Activated T-helper 1 cell treated with anti-CD3 and anti-CD28 coated beads, Interleukin-12 subunit alpha, Interleukin-12 subunit beta, Interleukin-2, Interleukin-4 antibody, amounts not matched to agents 30 ng/mL and 10 ng/mL and 1 ng/mL, durations not matched to agents 14 hours and 24 hours and 36 hours (primary cell): ENCODE data around the gene LCE6A. TPM values are rescaled to one million over a fixed set of nuclear protein-coding genes. Genes with fewer than 3 reads are reported as not detected.

Experiments used
- DNase-seq: peaks from one replicate; pipeline ENCODE4 v3.0.0; 2021; ENCODE audit warnings: low spot score
- H3K27ac Mint-ChIP-seq: one replicate; pipeline ENCODE4 v1.8.0; 2021; ENCODE audit warnings: mild to moderate bottlenecking, mixed read lengths
- H3K27me3 Mint-ChIP-seq: one replicate; pipeline ENCODE4 v1.8.0; 2022; ENCODE audit warnings: mild to moderate bottlenecking, moderate library complexity, mixed read lengths; ENCODE audit not compliant: insufficient read depth
- H3K36me3 Mint-ChIP-seq: one replicate; pipeline ENCODE4 v1.8.0; 2021; ENCODE audit warnings: low read depth, mixed read lengths
- H3K4me1 Mint-ChIP-seq: one replicate; pipeline ENCODE4 v1.8.0; 2021; ENCODE audit warnings: low read depth, mixed read lengths
- H3K4me3 Mint-ChIP-seq: one replicate; pipeline ENCODE4 v1.8.0; 2021; ENCODE audit warnings: mild to moderate bottlenecking, moderate library complexity, mixed read lengths
- H3K9me3 Mint-ChIP-seq: one replicate; pipeline ENCODE4 v1.8.0; 2021; ENCODE audit warnings: mixed read lengths
- intact Hi-C: fragments of 100-400 bp; cut with micrococcal nuclease; formaldehyde crosslinking; loops from one replicate; pipeline ENCODE4 v1.15.1; 2024
- total RNA-seq: library from RNA; stranded (reverse); gene quantifications from 2 replicates; pipeline ENCODE4 v1.2.3, GENCODE V29; 2022

LCE6A gene
- total RNA-seq, result not detected in 2 replicates

DNA sequence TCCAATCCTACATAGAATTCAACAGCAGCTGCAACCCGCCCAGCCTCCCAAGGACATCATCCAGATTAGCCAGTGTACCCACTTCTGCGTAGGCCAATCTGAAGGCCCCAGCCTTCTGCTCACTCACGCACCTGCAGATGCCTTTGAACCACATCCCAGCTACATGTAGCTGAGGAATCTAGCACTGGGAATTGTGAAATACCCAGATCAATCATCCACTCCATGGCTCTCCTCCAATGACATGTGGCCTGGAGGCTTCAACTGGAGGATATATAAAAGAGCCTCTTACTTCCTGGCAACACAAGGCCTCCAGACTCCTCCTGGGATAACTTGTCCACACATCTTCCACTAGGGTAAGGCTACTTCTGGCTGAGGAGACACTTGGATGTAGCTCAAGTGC is at the start of gene LCE6A:
Gene LCE6A, plus strand, starts transcription at position 301 of the 400 bp plus-strand sequence. CDS start 665 bp downstream, outside the sequence.
- Mint-ChIP-seq H3K36me3 (no peaks in the 10 kb centered on the region), H3K4me3 (no peak within 1 kb of the TSS), H3K27me3 (peaks cover 10% of the 10 kb centered on the region), H3K9me3 (no peaks in the 10 kb centered on the region), H3K27ac (no peak within 1 kb of the TSS), H3K4me1 (no peaks in the 10 kb centered on the region)
- no peak for DNase-seq
- intact Hi-C loops, result no loop called here

GRCh38 chr1:152795686-152796085 is 47.0 kb upstream of the LCE6A start:
- no peaks in the 10 kb centered on the region for H3K36me3 Mint-ChIP-seq
- peaks cover 2% of the 10 kb centered on the region for H3K27me3 Mint-ChIP-seq
- H3K4me1 Mint-ChIP-seq, result no peaks in the 10 kb centered on the region
- H3K9me3 Mint-ChIP-seq, result no peaks in the 10 kb centered on the region
- DNase-seq, result no peak
- intact Hi-C loops, result no loop called here
- H3K4me3 Mint-ChIP-seq, result no peak overlapping the region
- H3K27ac Mint-ChIP-seq, result no peak overlapping the region

DNA sequence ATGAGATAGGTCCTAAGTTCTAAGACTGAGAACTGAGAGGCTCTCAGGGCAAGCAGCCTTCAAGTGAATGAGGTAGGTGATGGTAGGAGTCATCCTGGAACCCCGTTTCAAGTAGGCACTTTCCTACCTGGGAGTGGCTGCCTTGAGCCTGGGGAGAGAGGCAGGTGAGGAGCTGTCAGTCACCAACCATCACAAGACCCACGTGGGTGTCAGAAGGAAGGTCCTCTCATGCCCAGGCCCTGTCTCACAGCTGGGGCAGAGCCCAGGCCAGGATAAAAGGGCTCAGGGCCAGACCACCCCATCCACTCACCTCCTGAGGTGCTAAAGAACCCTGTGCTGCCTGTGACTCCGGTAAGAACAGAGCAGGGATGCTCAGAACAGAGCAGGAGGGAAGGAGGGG is 46.2 kb upstream of the LCE6A start, which contains the start of gene LCE1D:
Gene LCE1D, plus strand, starts transcription at position 301 of the 400 bp plus-strand sequence. CDS start 1,074 bp downstream, outside the sequence.
- no peak for DNase-seq
- no peak within 1 kb of the TSS for H3K4me3 Mint-ChIP-seq
- peaks cover 2% of the 10 kb centered on the region for H3K27me3 Mint-ChIP-seq
- no peaks in the 10 kb centered on the region for H3K9me3 Mint-ChIP-seq
- H3K4me1 Mint-ChIP-seq, result no peaks in the 10 kb centered on the region
- intact Hi-C loops, result no loop called here
- H3K36me3 Mint-ChIP-seq, result no peaks in the 10 kb centered on the region
- H3K27ac Mint-ChIP-seq, result no peak within 1 kb of the TSS

GRCh38 chr1:152801333-152801732 is 41.3 kb upstream of the LCE6A start:
- Mint-ChIP-seq H3K36me3 (no peaks in the 10 kb centered on the region), H3K4me3 (no peak overlapping the region), H3K27ac (no peak overlapping the region), H3K27me3 (peaks cover 8% of the 10 kb centered on the region), H3K4me1 (no peaks in the 10 kb centered on the region), H3K9me3 (no peaks in the 10 kb centered on the region)
- intact Hi-C loops, result no loop called here
- no peak for DNase-seq

- Mint-ChIP-seq H3K27ac (no peak within 1 kb of the TSS), H3K27me3 (peaks cover 8% of the 10 kb centered on the region), H3K9me3 (no peaks in the 10 kb centered on the region), H3K36me3 (no peaks in the 10 kb centered on the region), H3K4me3 (no peak within 1 kb of the TSS), H3K4me1 (no peaks in the 10 kb centered on the region)
- intact Hi-C loops, result no loop called here
- no peak for DNase-seq
Measured at GRCh38 chr1:152806576-152806975, 36.1 kb upstream of the LCE6A start, which contains the start of gene LCE1C. TSS of gene LCE1C (minus strand) at chr1:152806651. CDS start at chr1:152805478, 1,173 bp downstream.

DNA sequence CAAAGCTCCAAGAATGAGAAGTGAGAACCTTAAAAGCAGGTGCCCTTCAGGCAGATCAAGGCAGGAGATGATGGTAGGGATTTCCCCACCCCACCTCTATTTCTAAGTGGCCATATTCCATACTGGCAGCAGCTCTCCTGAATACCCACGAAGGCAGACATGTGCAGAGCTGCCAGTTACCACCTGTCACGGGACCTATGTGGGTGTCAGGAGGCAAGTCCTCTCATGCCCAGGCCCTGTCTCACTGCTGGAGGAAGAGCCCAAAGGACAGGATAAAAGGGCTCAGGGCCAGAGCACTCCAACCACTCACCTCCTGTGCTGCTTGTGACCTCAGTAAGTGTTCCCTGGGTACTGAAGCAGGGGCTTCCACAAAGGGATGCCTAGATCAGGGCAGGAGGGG is 31.6 kb upstream of the LCE6A start:
- Mint-ChIP-seq H3K4me3 (no peak overlapping the region), H3K27ac (no peak overlapping the region), H3K27me3 (peaks cover 2% of the 10 kb centered on the region), H3K36me3 (no peaks in the 10 kb centered on the region), H3K9me3 (no peaks in the 10 kb centered on the region), H3K4me1 (no peaks in the 10 kb centered on the region)
- DNase-seq, result no peak
- intact Hi-C loops, result no loop called here

DNA sequence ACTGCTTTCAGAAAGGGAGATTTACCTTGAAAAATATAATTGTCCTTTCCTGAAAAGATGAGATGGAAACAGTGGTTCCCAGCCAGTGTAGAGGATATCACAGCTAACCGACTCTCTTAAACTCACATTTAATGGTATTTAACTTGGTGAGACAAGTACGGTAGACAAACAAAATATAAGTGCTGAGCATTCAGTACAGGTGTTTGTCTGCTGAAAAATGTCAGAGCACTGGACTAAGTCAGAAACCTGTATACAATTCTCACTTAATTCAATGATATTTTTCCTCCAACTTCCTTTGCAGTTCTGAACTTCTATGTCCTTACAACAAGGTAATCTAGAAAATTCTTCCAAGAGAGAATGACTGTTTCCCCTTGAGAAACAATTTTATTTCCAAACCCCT is 31.0 kb upstream of the LCE6A start, which contains the start of gene LCE1B:
Gene LCE1B, plus strand, starts transcription at position 301 of the 400 bp plus-strand sequence. CDS start 476 bp downstream, outside the sequence.
- Mint-ChIP-seq H3K27ac (no peak within 1 kb of the TSS), H3K4me3 (no peak within 1 kb of the TSS), H3K9me3 (no peaks in the 10 kb centered on the region), H3K27me3 (peaks cover 2% of the 10 kb centered on the region), H3K4me1 (no peaks in the 10 kb centered on the region), H3K36me3 (no peaks in the 10 kb centered on the region)
- intact Hi-C loops, result loop anchor here (2.0 kb wide), 1 partner anchor 61 kb away; no protein-coding TSS in a partner anchor
- DNase-seq, result no peak

- no peak overlapping the region for H3K4me3 Mint-ChIP-seq
- H3K36me3 Mint-ChIP-seq, result no peaks in the 10 kb centered on the region
- intact Hi-C loops, result no loop called here
- H3K9me3 Mint-ChIP-seq, result no peaks in the 10 kb centered on the region
- H3K4me1 Mint-ChIP-seq, result no peaks in the 10 kb centered on the region
- H3K27me3 Mint-ChIP-seq, result no peaks in the 10 kb centered on the region
- H3K27ac Mint-ChIP-seq, result no peak overlapping the region
- DNase-seq, result no peak
Measured at GRCh38 chr1:152817309-152817708, 25.3 kb upstream of the LCE6A start.

GRCh38 chr1:152823294-152823693 is 19.4 kb upstream of the LCE6A start:
- H3K36me3 Mint-ChIP-seq, result no peaks in the 10 kb centered on the region
- no peaks in the 10 kb centered on the region for H3K4me1 Mint-ChIP-seq
- no peak overlapping the region for H3K4me3 Mint-ChIP-seq
- no peaks in the 10 kb centered on the region for H3K9me3 Mint-ChIP-seq
- no peak for DNase-seq
- H3K27me3 Mint-ChIP-seq, result peaks cover 8% of the 10 kb centered on the region
- intact Hi-C loops, result no loop called here
- no peak overlapping the region for H3K27ac Mint-ChIP-seq

DNA sequence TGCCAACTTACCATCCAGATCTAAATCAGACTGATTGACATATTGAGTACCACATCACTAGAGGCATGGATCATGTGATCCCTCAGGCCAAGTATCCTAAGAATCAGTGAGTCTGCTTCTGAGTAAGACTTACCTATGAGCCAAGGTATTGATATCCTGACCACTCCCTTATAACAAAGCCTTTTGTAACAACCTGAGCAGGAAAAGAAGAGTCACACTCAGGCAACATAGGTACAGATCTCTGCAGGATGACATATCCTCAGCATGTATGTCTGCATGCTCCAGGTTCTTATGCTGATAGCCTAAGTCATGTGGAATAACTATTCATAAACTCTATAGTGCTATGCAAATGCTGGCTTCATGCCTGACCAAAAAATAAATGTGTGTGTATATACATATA is 17.7 kb upstream of the LCE6A start:
- peaks cover 11% of the 10 kb centered on the region for H3K27me3 Mint-ChIP-seq
- no peak overlapping the region for H3K27ac Mint-ChIP-seq
- H3K36me3 Mint-ChIP-seq, result no peaks in the 10 kb centered on the region
- H3K4me3 Mint-ChIP-seq, result no peak overlapping the region
- DNase-seq, result no peak
- intact Hi-C loops, result no loop called here
- no peaks in the 10 kb centered on the region for H3K9me3 Mint-ChIP-seq
- H3K4me1 Mint-ChIP-seq, result no peaks in the 10 kb centered on the region

DNA sequence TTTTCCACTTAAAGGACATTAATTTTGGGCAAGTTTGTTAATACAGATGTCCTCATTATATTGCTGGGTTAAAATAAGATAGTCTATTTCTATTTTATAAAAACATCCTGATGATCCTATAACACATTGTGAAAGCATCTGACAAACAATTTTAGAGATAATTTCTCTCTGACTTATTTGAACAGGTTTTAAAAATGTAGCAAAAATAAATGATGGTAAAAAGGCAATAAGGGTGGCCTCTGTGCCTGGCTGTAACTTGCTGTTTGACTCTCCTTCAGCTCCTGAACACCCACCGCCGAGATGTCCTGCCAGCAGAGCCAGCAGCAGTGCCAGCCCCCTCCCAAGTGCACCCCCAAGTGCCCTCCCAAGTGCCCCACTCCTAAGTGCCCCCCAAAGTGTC is 15.5 kb upstream of the LCE6A start, which contains the start of gene LCE1A:
Gene LCE1A, plus strand, starts transcription at position 301 of the 400 bp plus-strand sequence. Its CDS starts 0 bp downstream, at position 301.
- intact Hi-C loops, result no loop called here
- peaks cover 13% of the 10 kb centered on the region for H3K27me3 Mint-ChIP-seq
- H3K36me3 Mint-ChIP-seq, result no peaks in the 10 kb centered on the region
- no peaks in the 10 kb centered on the region for H3K4me1 Mint-ChIP-seq
- no peak within 1 kb of the TSS for H3K27ac Mint-ChIP-seq
- no peak for DNase-seq
- H3K9me3 Mint-ChIP-seq, result no peaks in the 10 kb centered on the region
- no peak within 1 kb of the TSS for H3K4me3 Mint-ChIP-seq

DNA sequence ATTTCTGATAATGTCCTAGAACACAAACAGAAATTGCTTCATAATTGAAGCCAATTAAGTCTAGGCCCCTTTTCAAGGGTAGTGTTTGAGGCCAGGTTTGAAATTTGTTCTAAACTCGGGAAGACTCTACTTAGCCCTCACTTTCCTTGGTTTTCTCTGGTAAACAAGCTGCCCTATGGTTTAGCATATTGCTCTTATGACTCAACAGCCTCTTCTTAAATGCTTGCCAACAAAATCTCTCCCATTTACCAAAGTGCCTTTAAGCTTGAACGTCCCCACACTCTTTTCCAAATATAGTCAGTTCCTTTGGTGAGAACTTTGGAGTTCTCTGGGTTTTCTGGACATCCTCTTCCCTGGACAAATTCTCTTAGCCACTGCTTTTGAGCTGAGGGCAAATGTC is 5.8 kb upstream of the LCE6A start:
- Mint-ChIP-seq H3K9me3 (no peaks in the 10 kb centered on the region), H3K27me3 (peaks cover 7% of the 10 kb centered on the region), H3K4me3 (no peak overlapping the region), H3K36me3 (no peaks in the 10 kb centered on the region), H3K27ac (no peak overlapping the region), H3K4me1 (no peaks in the 10 kb centered on the region)
- intact Hi-C loops, result no loop called here
- DNase-seq, result no peak

DNA sequence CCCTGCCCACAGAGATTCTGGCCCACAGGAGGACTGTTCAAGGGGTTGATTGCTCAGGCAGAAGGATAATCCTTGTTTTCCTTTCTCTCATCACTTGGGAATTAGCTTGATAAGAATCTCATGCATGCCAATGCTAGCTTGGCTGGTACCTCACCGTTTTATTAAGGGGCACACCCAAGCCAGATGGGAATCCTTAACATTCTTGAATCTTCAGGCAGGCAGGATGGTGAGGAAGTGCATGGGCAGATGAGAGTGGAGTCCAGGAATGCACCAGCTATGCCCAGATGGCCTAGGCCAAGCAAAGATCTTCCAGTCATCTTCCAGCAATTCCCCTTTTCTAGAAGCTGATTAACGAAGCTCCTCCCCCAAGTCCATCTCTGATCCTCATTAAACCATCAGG is 13.0 kb downstream of the LCE6A start:
- no peak overlapping the region for H3K27ac Mint-ChIP-seq
- H3K27me3 Mint-ChIP-seq, result peaks cover 1% of the 10 kb centered on the region
- H3K9me3 Mint-ChIP-seq, result no peaks in the 10 kb centered on the region
- H3K4me3 Mint-ChIP-seq, result no peak overlapping the region
- intact Hi-C loops, result no loop called here
- no peak for DNase-seq
- no peaks in the 10 kb centered on the region for H3K4me1 Mint-ChIP-seq
- no peaks in the 10 kb centered on the region for H3K36me3 Mint-ChIP-seq

DNA sequence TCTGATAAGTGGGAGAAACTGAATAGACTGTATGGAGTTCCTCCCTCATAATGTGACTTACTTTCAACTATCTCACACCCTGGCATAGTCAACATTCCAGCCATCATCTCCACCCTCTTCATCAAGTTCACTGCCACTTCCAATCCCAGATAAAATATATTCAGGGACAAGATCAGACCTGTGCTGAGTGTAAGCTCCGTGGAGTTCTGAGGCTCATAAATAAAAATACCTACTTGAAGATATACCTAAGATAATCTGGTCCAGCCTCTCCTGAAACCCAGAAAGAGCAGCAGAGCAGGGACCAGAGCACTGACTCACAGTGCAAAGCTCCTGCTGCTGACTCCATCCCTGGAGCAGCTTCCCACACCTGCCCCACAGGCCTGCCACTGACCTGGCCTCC is 15.4 kb downstream of the LCE6A start:
- Mint-ChIP-seq H3K4me1 (no peaks in the 10 kb centered on the region), H3K4me3 (no peak overlapping the region), H3K36me3 (no peaks in the 10 kb centered on the region), H3K9me3 (no peaks in the 10 kb centered on the region), H3K27me3 (peaks cover 4% of the 10 kb centered on the region), H3K27ac (no peak overlapping the region)
- DNase-seq, result no peak
- intact Hi-C loops, result no loop called here
